ENCODE results near the gene SPNS1.
"Not testable (repeated sequence)": the region's sequence is repeated elsewhere in the genome, so short reads cannot be mapped to it uniquely, and the experiment has no call there.

The SPNS1 gene

DNA sequence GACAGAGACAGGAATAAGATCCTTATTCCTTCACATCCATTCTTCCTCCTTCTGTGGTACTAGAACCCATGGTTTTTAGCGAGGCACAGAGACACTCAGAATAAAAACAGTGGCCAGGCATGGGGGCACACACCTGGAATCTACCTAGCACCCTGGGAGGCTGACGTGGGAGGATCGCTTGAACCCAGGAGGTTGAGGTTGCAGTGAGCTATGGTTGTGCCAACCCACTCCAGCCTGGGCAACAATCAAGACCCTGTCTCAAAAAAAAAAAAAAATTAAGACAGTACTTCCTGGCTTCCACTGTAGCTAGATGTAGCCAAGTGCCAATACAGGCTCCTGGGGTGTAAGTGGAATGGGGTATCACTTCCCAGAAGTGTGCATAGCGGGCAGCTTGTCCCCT, 7.4 kb upstream of the SPNS1 start:
- TF ChIP-seq, protein P1, sequence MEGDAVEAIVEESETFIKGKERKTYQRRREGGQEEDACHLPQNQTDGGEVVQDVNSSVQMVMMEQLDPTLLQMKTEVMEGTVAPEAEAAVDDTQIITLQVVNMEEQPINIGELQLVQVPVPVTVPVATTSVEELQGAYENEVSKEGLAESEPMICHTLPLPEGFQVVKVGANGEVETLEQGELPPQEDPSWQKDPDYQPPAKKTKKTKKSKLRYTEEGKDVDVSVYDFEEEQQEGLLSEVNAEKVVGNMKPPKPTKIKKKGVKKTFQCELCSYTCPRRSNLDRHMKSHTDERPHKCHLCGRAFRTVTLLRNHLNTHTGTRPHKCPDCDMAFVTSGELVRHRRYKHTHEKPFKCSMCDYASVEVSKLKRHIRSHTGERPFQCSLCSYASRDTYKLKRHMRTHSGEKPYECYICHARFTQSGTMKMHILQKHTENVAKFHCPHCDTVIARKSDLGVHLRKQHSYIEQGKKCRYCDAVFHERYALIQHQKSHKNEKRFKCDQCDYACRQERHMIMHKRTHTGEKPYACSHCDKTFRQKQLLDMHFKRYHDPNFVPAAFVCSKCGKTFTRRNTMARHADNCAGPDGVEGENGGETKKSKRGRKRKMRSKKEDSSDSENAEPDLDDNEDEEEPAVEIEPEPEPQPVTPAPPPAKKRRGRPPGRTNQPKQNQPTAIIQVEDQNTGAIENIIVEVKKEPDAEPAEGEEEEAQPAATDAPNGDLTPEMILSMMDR (IDR thresholded peaks at IDR 0.05; ENCODE audit: control extremely low read depth, extremely low read depth, low read depth, missing control alignments): no peak
- POLR2A ChIA-PET: interaction anchor here (0.7 kb wide), 1 partner anchor 105 kb away, joined by 3 read pairs; no protein-coding TSS in a partner anchor
- no peak for DNase-seq (ENCODE audit: extremely low spot score)
- CTCF ChIA-PET: interaction anchor here (1.3 kb wide), 1 partner anchor 22 kb away, joined by 4 read pairs; no protein-coding TSS in a partner anchor

DNA sequence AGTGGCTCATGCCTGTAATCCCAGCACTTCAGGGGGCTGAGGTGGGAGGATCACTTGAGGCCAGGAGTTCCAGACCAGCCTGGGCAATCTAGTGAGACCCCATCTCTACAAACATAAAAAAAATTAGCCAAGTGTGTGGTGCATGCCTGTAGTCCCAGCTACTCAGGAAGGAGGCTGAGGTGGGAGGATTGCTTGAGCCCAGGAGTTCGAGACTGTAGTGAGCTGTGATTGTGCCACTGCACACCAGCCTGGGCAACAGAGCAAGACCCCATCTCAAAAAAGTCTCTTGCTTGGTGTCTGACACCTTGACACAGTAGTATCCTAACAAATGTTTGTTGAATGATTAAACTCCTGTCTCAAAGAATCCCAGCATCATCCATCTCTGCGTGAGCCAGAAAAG, 4.9 kb upstream of the SPNS1 start:
- POLR2A ChIA-PET; DNase-seq (ENCODE audit: extremely low spot score): not testable (repeated sequence)
- CTCF ChIA-PET: interaction anchor here (2.2 kb wide), 1 partner anchor 25 kb away, joined by 5 read pairs; no protein-coding TSS in a partner anchor

DNA sequence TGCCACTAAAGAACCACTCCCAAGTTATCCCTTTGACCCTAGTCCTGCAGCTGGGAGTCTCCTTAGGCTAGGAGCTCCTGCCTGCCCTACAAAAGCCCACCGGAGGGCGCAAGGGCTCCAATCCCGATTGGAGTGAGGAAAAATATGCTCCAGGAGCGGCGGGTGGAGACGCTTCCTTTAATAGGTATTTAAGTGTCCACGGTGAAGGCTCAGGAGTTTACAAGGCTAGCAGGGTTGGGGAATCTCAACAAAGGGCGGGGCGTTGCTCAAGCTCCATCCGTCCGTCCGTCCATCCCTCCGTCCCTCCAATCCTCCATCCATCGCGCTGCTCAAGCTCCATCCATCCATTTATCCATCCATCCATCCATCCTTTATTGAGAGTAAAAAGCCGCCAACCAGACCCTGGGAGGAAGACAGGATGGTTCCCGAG, 556 bp upstream of the SPNS1 start:
- CTCF ChIA-PET: interaction anchor here (0.9 to 2.3 kb wide), 10 partner anchors 11 to 1058 kb away, joined by 3 to 16 read pairs (median 3); partner anchors contain the start of gene LAT
- POLR2A ChIA-PET: interaction anchor here (0.6 to 1.0 kb wide), 2 partner anchors 29 to 55 kb away, joined by 3 read pairs; no protein-coding TSS in a partner anchor
- no peak for DNase-seq (ENCODE audit: extremely low spot score)
- TF ChIP-seq, protein P1 (IDR thresholded peaks at IDR 0.05; ENCODE audit: control extremely low read depth, extremely low read depth, low read depth, missing control alignments): peak; percentile 54

DNA sequence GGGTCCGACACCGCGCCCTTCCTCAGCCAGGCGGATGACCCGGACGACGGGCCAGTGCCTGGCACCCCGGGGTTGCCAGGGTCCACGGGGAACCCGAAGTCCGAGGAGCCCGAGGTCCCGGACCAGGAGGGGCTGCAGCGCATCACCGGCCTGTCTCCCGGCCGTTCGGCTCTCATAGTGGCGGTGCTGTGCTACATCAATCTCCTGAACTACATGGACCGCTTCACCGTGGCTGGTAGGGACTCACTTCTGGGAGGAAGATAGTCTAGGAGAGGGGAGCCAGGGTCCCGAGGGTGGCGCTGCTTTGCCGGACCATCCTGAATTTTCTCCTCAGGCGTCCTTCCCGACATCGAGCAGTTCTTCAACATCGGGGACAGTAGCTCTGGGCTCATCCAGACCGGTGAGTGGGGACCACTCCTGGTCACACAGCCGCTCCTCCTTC, 601 bp downstream of the SPNS1 start:
- ChIA-PET CTCF (interaction anchor here (2.3 kb wide), 1 partner anchor 10 kb away, joined by 16 read pairs; the partner anchor contains the start of gene LAT), POLR2A (no interaction called here)
- DNase-seq (ENCODE audit: extremely low spot score): no peak
- TF ChIP-seq, protein P1 (IDR thresholded peaks at IDR 0.05; ENCODE audit: control extremely low read depth, extremely low read depth, low read depth, missing control alignments): no peak

DNA sequence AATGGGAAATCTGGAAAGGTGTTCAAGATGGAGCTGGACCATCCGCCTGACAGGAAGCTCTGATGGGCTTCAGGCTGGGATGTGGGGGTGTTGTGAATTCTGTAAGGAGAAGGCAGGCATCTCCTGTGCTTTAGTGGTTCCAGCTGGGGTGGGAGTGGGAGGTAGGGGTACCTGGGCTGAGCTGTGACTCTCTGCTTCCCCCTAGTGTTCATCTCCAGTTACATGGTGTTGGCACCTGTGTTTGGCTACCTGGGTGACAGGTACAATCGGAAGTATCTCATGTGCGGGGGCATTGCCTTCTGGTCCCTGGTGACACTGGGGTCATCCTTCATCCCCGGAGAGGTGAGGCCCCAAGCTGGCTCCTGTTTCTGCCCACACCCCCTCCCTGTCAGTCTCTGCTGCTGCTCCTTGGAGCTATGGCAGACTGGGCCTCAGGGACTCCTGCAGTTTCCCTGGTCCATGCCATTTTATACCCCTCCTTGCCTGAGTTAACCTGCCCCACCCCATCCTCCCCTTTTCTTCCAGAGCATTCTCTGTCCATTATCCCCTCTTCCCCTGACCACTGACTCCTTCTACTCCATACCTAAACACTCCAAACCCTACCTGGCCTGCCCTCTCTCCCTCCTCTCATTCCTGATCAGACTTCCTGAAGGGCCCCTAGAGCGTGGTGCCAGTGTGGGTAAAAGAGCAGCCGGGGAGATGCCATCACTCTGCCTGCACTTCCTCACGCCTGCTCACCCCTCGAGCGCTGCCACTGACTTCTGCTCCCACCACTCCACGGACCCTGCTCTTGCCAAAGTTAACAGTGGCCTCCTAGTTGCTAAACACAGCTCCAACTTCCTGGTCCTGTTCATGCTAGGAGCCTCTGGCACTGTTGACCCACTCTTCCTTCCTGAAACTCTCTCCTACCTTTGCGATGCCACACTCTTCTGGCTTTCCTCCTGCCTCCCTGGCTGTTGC, 3.4 kb downstream of the SPNS1 start:
- POLR2A ChIA-PET: no interaction called here
- peak; percentile 53 for DNase-seq (ENCODE audit: extremely low spot score)
- CTCF ChIA-PET: interaction anchor here (1.0 to 1.5 kb wide), 7 partner anchors 10 to 143 kb away, joined by 3 to 4 read pairs (median 3); no protein-coding TSS in a partner anchor
- TF ChIP-seq, protein P1 (IDR thresholded peaks at IDR 0.05; ENCODE audit: control extremely low read depth, extremely low read depth, low read depth, missing control alignments): no peak

- CTCF ChIA-PET; DNase-seq (ENCODE audit: extremely low spot score); POLR2A ChIA-PET: not testable (repeated sequence)
Observed at GRCh38 chr16:28980330-28980729, 5.8 kb downstream of the SPNS1 start.

- ChIA-PET CTCF (no interaction called here), POLR2A (no interaction called here)
- DNase-seq (ENCODE audit: extremely low spot score): no peak
- TF ChIP-seq, protein P1 (IDR thresholded peaks at IDR 0.05; ENCODE audit: control extremely low read depth, extremely low read depth, low read depth, missing control alignments): no peak
Observed at GRCh38 chr16:28980929-28981328, 6.4 kb downstream of the SPNS1 start.

Data from GM10248 (cell line).